ENCODE results near the gene NHLRC3. TPM values are rescaled to one million over a fixed set of nuclear protein-coding genes. Genes with fewer than 3 reads are reported as not detected.

Gene NHLRC3
- total RNA-seq, 1 donor from 2014 or later: 33.4 TPM

- Histone ChIP-seq H3K4me1 (ENCODE audit: control insufficient read depth in 3 of 3, insufficient read depth in 3 of 3, low read length in 3 of 3) (peaks cover 0 to 3% (median 0%) of the 10 kb centered on the region in 3 donors), H3K27ac (ENCODE audit: low read depth, low read length) (no peak overlapping the region), H3K9ac (ENCODE audit: low read depth in 1 of 3, low read length in 3 of 3) (no peak overlapping the region), H3K9me3 (ENCODE audit: control insufficient read depth in 3 of 3, low read length in 3 of 3) (no peaks in the 10 kb centered on the region), H3K27me3 (ENCODE audit: control insufficient read depth in 3 of 3, insufficient read depth in 3 of 3, low read length in 3 of 3) (no peaks in the 10 kb centered on the region), H3K4me3 (ENCODE audit: low read length in 3 of 3) (no peak overlapping the region), H3K36me3 (ENCODE audit: control insufficient read depth in 3 of 3, insufficient read depth in 3 of 3, low read length in 3 of 3) (peaks cover 14 to 49% (median 36%) of the 10 kb centered on the region in 3 donors)
These were observed 17.3 kb upstream of the NHLRC3 start for GRCh38 chr13:39020853-39021462.

GRCh38 chr13:39023316-39023715 lies 14.9 kb upstream of the NHLRC3 start:
- H3K4me3 ChIP-seq (ENCODE audit: low read length in 3 of 3): no peak overlapping the region
- no peaks in the 10 kb centered on the region for H3K9me3 ChIP-seq (ENCODE audit: control insufficient read depth in 3 of 3, low read length in 3 of 3)
- H3K27me3 ChIP-seq (ENCODE audit: control insufficient read depth in 3 of 3, insufficient read depth in 3 of 3, low read length in 3 of 3): no peaks in the 10 kb centered on the region
- peaks cover 16 to 60% (median 31%) of the 10 kb centered on the region in 3 donors for H3K36me3 ChIP-seq (ENCODE audit: control insufficient read depth in 3 of 3, insufficient read depth in 3 of 3, low read length in 3 of 3)
- no peak overlapping the region for H3K9ac ChIP-seq (ENCODE audit: low read depth in 1 of 3, low read length in 3 of 3)
- H3K27ac ChIP-seq (ENCODE audit: low read depth, low read length): no peak overlapping the region
- H3K4me1 ChIP-seq (ENCODE audit: control insufficient read depth in 3 of 3, insufficient read depth in 3 of 3, low read length in 3 of 3): no peaks in the 10 kb centered on the region

- H3K27me3 ChIP-seq (ENCODE audit: control insufficient read depth in 3 of 3, insufficient read depth in 3 of 3, low read length in 3 of 3): no peaks in the 10 kb centered on the region
- H3K36me3 ChIP-seq (ENCODE audit: control insufficient read depth in 3 of 3, insufficient read depth in 3 of 3, low read length in 3 of 3): peaks cover 16 to 60% (median 31%) of the 10 kb centered on the region in 3 donors
- no peak overlapping the region for H3K9ac ChIP-seq (ENCODE audit: low read depth in 1 of 3, low read length in 3 of 3)
- H3K4me1 ChIP-seq (ENCODE audit: control insufficient read depth in 3 of 3, insufficient read depth in 3 of 3, low read length in 3 of 3): no peaks in the 10 kb centered on the region
- no peak overlapping the region for H3K4me3 ChIP-seq (ENCODE audit: low read length in 3 of 3)
- H3K27ac ChIP-seq (ENCODE audit: low read depth, low read length): no peak overlapping the region
- H3K9me3 ChIP-seq (ENCODE audit: control insufficient read depth in 3 of 3, low read length in 3 of 3): no peaks in the 10 kb centered on the region
These were observed 14.5 kb upstream of the NHLRC3 start for GRCh38 chr13:39023761-39024160.

GRCh38 chr13:39025433-39025839 lies 12.8 kb upstream of the NHLRC3 start:
- H3K4me3 ChIP-seq (ENCODE audit: low read length in 3 of 3): no peak overlapping the region
- no peaks in the 10 kb centered on the region for H3K27me3 ChIP-seq (ENCODE audit: control insufficient read depth in 3 of 3, insufficient read depth in 3 of 3, low read length in 3 of 3)
- no peaks in the 10 kb centered on the region for H3K9me3 ChIP-seq (ENCODE audit: control insufficient read depth in 3 of 3, low read length in 3 of 3)
- no peaks in the 10 kb centered on the region for H3K4me1 ChIP-seq (ENCODE audit: control insufficient read depth in 3 of 3, insufficient read depth in 3 of 3, low read length in 3 of 3)
- H3K36me3 ChIP-seq (ENCODE audit: control insufficient read depth in 3 of 3, insufficient read depth in 3 of 3, low read length in 3 of 3): peaks cover 16 to 60% (median 31%) of the 10 kb centered on the region in 3 donors
- H3K9ac ChIP-seq (ENCODE audit: low read depth in 1 of 3, low read length in 3 of 3): no peak overlapping the region
- no peak overlapping the region for H3K27ac ChIP-seq (ENCODE audit: low read depth, low read length)

GRCh38 chr13:39032150-39032549 lies 6.1 kb upstream of the NHLRC3 start:
- Histone ChIP-seq H3K4me3 (ENCODE audit: low read length in 3 of 3) (no peak overlapping the region), H3K27ac (ENCODE audit: low read depth, low read length) (no peak overlapping the region), H3K9ac (ENCODE audit: low read depth in 1 of 3, low read length in 3 of 3) (no peak overlapping the region), H3K36me3 (ENCODE audit: control insufficient read depth in 3 of 3, insufficient read depth in 3 of 3, low read length in 3 of 3) (peaks cover 2 to 5% (median 4%) of the 10 kb centered on the region in 3 donors), H3K27me3 (ENCODE audit: control insufficient read depth in 3 of 3, insufficient read depth in 3 of 3, low read length in 3 of 3) (no peaks in the 10 kb centered on the region), H3K4me1 (ENCODE audit: control insufficient read depth in 3 of 3, insufficient read depth in 3 of 3, low read length in 3 of 3) (peaks cover 10 to 26% (median 18%) of the 10 kb centered on the region in 3 donors), H3K9me3 (ENCODE audit: control insufficient read depth in 3 of 3, low read length in 3 of 3) (no peaks in the 10 kb centered on the region)

GRCh38 chr13:39034085-39034484 lies 4.2 kb upstream of the NHLRC3 start:
- Histone ChIP-seq H3K27me3 (ENCODE audit: control insufficient read depth in 3 of 3, insufficient read depth in 3 of 3, low read length in 3 of 3) (no peaks in the 10 kb centered on the region), H3K4me1 (ENCODE audit: control insufficient read depth in 3 of 3, insufficient read depth in 3 of 3, low read length in 3 of 3) (peaks cover 10 to 31% (median 21%) of the 10 kb centered on the region in 3 donors), H3K36me3 (ENCODE audit: control insufficient read depth in 3 of 3, insufficient read depth in 3 of 3, low read length in 3 of 3) (no peaks in the 10 kb centered on the region), H3K9ac (ENCODE audit: low read depth in 1 of 3, low read length in 3 of 3) (no peak overlapping the region), H3K27ac (ENCODE audit: low read depth, low read length) (no peak overlapping the region), H3K9me3 (ENCODE audit: control insufficient read depth in 3 of 3, low read length in 3 of 3) (no peaks in the 10 kb centered on the region), H3K4me3 (ENCODE audit: low read length in 3 of 3) (peak overlapping the region in 1 of 3 donors; percentile 2)

- Histone ChIP-seq H3K27ac (ENCODE audit: low read depth, low read length) (no peak overlapping the region), H3K9me3 (ENCODE audit: control insufficient read depth in 3 of 3, low read length in 3 of 3) (no peaks in the 10 kb centered on the region), H3K4me1 (ENCODE audit: control insufficient read depth in 3 of 3, insufficient read depth in 3 of 3, low read length in 3 of 3) (peaks cover 10 to 35% (median 21%) of the 10 kb centered on the region in 3 donors), H3K4me3 (ENCODE audit: low read length in 3 of 3) (peak overlapping the region; percentile 34 to 99 (median 36)), H3K9ac (ENCODE audit: low read depth in 1 of 3, low read length in 3 of 3) (peak overlapping the region; percentile 27 to 98 (median 58)), H3K36me3 (ENCODE audit: control insufficient read depth in 3 of 3, insufficient read depth in 3 of 3, low read length in 3 of 3) (no peaks in the 10 kb centered on the region), H3K27me3 (ENCODE audit: control insufficient read depth in 3 of 3, insufficient read depth in 3 of 3, low read length in 3 of 3) (no peaks in the 10 kb centered on the region)
These were observed 3.1 kb upstream of the NHLRC3 start for GRCh38 chr13:39035204-39035603.

- H3K27me3 ChIP-seq (ENCODE audit: control insufficient read depth in 3 of 3, insufficient read depth in 3 of 3, low read length in 3 of 3): no peaks in the 10 kb centered on the region
- H3K9ac ChIP-seq (ENCODE audit: low read depth in 1 of 3, low read length in 3 of 3): peak overlapping the region; percentile 58 to 98 (median 98)
- peaks cover 10 to 35% (median 21%) of the 10 kb centered on the region in 3 donors for H3K4me1 ChIP-seq (ENCODE audit: control insufficient read depth in 3 of 3, insufficient read depth in 3 of 3, low read length in 3 of 3)
- no peaks in the 10 kb centered on the region for H3K9me3 ChIP-seq (ENCODE audit: control insufficient read depth in 3 of 3, low read length in 3 of 3)
- H3K36me3 ChIP-seq (ENCODE audit: control insufficient read depth in 3 of 3, insufficient read depth in 3 of 3, low read length in 3 of 3): peaks cover 0 to 2% (median 0%) of the 10 kb centered on the region in 3 donors
- H3K4me3 ChIP-seq (ENCODE audit: low read length in 3 of 3): peak overlapping the region in 2 of 3 donors; percentile 89 to 99
- no peak overlapping the region for H3K27ac ChIP-seq (ENCODE audit: low read depth, low read length)
These were observed 2.5 kb upstream of the NHLRC3 start for GRCh38 chr13:39035799-39036198.

GRCh38 chr13:39036212-39036611 lies 2.0 kb upstream of the NHLRC3 start:
- H3K27ac ChIP-seq (ENCODE audit: low read depth, low read length): no peak overlapping the region
- H3K4me3 ChIP-seq (ENCODE audit: low read length in 3 of 3): peak overlapping the region; percentile 89 to 99 (median 98)
- H3K9me3 ChIP-seq (ENCODE audit: control insufficient read depth in 3 of 3, low read length in 3 of 3): no peaks in the 10 kb centered on the region
- peaks cover 0 to 2% (median 0%) of the 10 kb centered on the region in 3 donors for H3K36me3 ChIP-seq (ENCODE audit: control insufficient read depth in 3 of 3, insufficient read depth in 3 of 3, low read length in 3 of 3)
- H3K27me3 ChIP-seq (ENCODE audit: control insufficient read depth in 3 of 3, insufficient read depth in 3 of 3, low read length in 3 of 3): no peaks in the 10 kb centered on the region
- peak overlapping the region; percentile 90 to 98 (median 98) for H3K9ac ChIP-seq (ENCODE audit: low read depth in 1 of 3, low read length in 3 of 3)
- H3K4me1 ChIP-seq (ENCODE audit: control insufficient read depth in 3 of 3, insufficient read depth in 3 of 3, low read length in 3 of 3): peaks cover 10 to 35% (median 21%) of the 10 kb centered on the region in 3 donors

- Histone ChIP-seq H3K27ac (ENCODE audit: low read depth, low read length) (peak overlapping the region; percentile 74), H3K27me3 (ENCODE audit: control insufficient read depth in 3 of 3, insufficient read depth in 3 of 3, low read length in 3 of 3) (no peaks in the 10 kb centered on the region), H3K36me3 (ENCODE audit: control insufficient read depth in 3 of 3, insufficient read depth in 3 of 3, low read length in 3 of 3) (peaks cover 0 to 4% (median 0%) of the 10 kb centered on the region in 3 donors), H3K9me3 (ENCODE audit: control insufficient read depth in 3 of 3, low read length in 3 of 3) (no peaks in the 10 kb centered on the region), H3K4me1 (ENCODE audit: control insufficient read depth in 3 of 3, insufficient read depth in 3 of 3, low read length in 3 of 3) (peaks cover 10 to 35% (median 21%) of the 10 kb centered on the region in 3 donors), H3K4me3 (ENCODE audit: low read length in 3 of 3) (peak overlapping the region; percentile 89 to 99 (median 98)), H3K9ac (ENCODE audit: low read depth in 1 of 3, low read length in 3 of 3) (peak overlapping the region; percentile 90 to 98 (median 98))
These were observed 811 bp upstream of the NHLRC3 start for GRCh38 chr13:39037410-39037879.

All from skeletal muscle tissue (tissue), 4 donors.